KBM-7 (cell line): Measurements from ENCODE around the gene ITGA11.

Experiments used
- DNase-seq: peaks from one replicate; pipeline ENCODE4 v3.0.0-alpha.2; 2015
- in situ Hi-C: fragments of 300-500 bp; cut with MboI; formaldehyde crosslinking; loops from 2 replicates; pipeline ENCODE4 v1.14.3; 2020; ENCODE audit warnings: low sequenced_read_pairs, low pct_unique_long_range_greater_than_20kb, mixed read lengths

Gene ITGA11

GRCh38 chr15:68289057-68289456 lies 142.9 kb downstream of the ITGA11 start:
- no peak for DNase-seq
- in situ Hi-C loops, result no loop called here

GRCh38 chr15:68286256-68286655 lies 145.7 kb downstream of the ITGA11 start:
- no peak for DNase-seq
- in situ Hi-C loops, result no loop called here

- no peak for DNase-seq
- in situ Hi-C loops, result no loop called here
Measured at GRCh38 chr15:68285259-68285980, 146.5 kb downstream of the ITGA11 start.

GRCh38 chr15:68284616-68285258 lies 147.2 kb downstream of the ITGA11 start:
- DNase-seq, result no peak
- in situ Hi-C loops, result no loop called here

GRCh38 chr15:68283401-68283800 lies 148.6 kb downstream of the ITGA11 start:
- in situ Hi-C loops, result no loop called here
- no peak for DNase-seq

- in situ Hi-C loops, result no loop called here
- DNase-seq, result no peak
Measured at GRCh38 chr15:68281008-68281407, 151.0 kb downstream of the ITGA11 start.

GRCh38 chr15:68279779-68280753 lies 151.9 kb downstream of the ITGA11 start:
- in situ Hi-C loops, result no loop called here
- peak; percentile 25 for DNase-seq

GRCh38 chr15:68278595-68279405 lies 153.2 kb downstream of the ITGA11 start:
- DNase-seq, result peak; percentile 71
- in situ Hi-C loops, result no loop called here

GRCh38 chr15:68278345-68278594 lies 153.7 kb downstream of the ITGA11 start:
- in situ Hi-C loops, result no loop called here
- DNase-seq, result no peak

- DNase-seq, result peak; percentile 98
- in situ Hi-C loops, result no loop called here
Measured at GRCh38 chr15:68277603-68278344, 154.2 kb downstream of the ITGA11 start, which contains the start of gene FEM1B. Gene FEM1B (plus strand): TSS chr15:68277745. CDS start chr15:68278418, 673 bp downstream.

GRCh38 chr15:68277131-68277602 lies 154.8 kb downstream of the ITGA11 start:
- in situ Hi-C loops, result no loop called here
- DNase-seq, result no peak

- no peak for DNase-seq
- in situ Hi-C loops, result no loop called here
Measured at GRCh38 chr15:68276668-68277067, 155.3 kb downstream of the ITGA11 start.

GRCh38 chr15:68275165-68275746 lies 156.7 kb downstream of the ITGA11 start:
- in situ Hi-C loops, result no loop called here
- no peak for DNase-seq

- DNase-seq, result no peak
- in situ Hi-C loops, result no loop called here
Measured at GRCh38 chr15:68274201-68274848, 157.6 kb downstream of the ITGA11 start.

- in situ Hi-C loops, result no loop called here
- DNase-seq, result no peak
Measured at GRCh38 chr15:68272721-68273271, 159.2 kb downstream of the ITGA11 start.

- DNase-seq, result no peak
- in situ Hi-C loops, result no loop called here
Measured at GRCh38 chr15:68271854-68272471, 160.0 kb downstream of the ITGA11 start.

GRCh38 chr15:68268405-68268804 lies 163.6 kb downstream of the ITGA11 start:
- in situ Hi-C loops, result no loop called here
- DNase-seq, result no peak
